HG03469 (cell line): Measurements from ENCODE around the gene NELFCD.
"Not testable (repeated sequence)": the region's sequence is repeated elsewhere in the genome, so short reads cannot be mapped to it uniquely, and the experiment has no call there.

Experiments used
- ATAC-seq: cut with Tn5 transposase; IDR thresholded peaks from one replicate; pipeline ENCODE4 v1.9.1; 2021; ENCODE audit warnings: mild to moderate bottlenecking, moderate library complexity, moderate number of reproducible peaks; ENCODE audit not compliant: unreplicated experiment

The NELFCD gene

GRCh38 chr20:59007665-59008511 lies 26.8 kb downstream of the NELFCD start:
- no peak for ATAC-seq

- no peak for ATAC-seq
Measured at GRCh38 chr20:59008715-59009336, 27.8 kb downstream of the NELFCD start.

GRCh38 chr20:59010321-59010994 lies 29.4 kb downstream of the NELFCD start:
- ATAC-seq, result no peak

GRCh38 chr20:59010995-59011873 lies 30.2 kb downstream of the NELFCD start:
- ATAC-seq, result no peak

- ATAC-seq, result not testable (repeated sequence)
Measured at GRCh38 chr20:59011874-59012157, 30.8 kb downstream of the NELFCD start.

GRCh38 chr20:59013031-59013951 lies 32.2 kb downstream of the NELFCD start:
- ATAC-seq, result no peak

GRCh38 chr20:59013959-59014608 lies 33.0 kb downstream of the NELFCD start:
- ATAC-seq, result no peak

GRCh38 chr20:59014680-59015389 lies 33.8 kb downstream of the NELFCD start:
- no peak for ATAC-seq

- no peak for ATAC-seq
Measured at GRCh38 chr20:59015411-59015810, 34.4 kb downstream of the NELFCD start.

- no peak for ATAC-seq
Measured at GRCh38 chr20:59015812-59016711, 35.0 kb downstream of the NELFCD start.

GRCh38 chr20:59016795-59017492 lies 35.9 kb downstream of the NELFCD start:
- ATAC-seq, result no peak

- no peak for ATAC-seq
Measured at GRCh38 chr20:59017493-59018231, 36.6 kb downstream of the NELFCD start.

GRCh38 chr20:59018817-59019216 lies 37.8 kb downstream of the NELFCD start:
- ATAC-seq, result no peak

- no peak for ATAC-seq
Measured at GRCh38 chr20:59019217-59019616, 38.2 kb downstream of the NELFCD start, which contains the start of gene TUBB1. TUBB1 (plus strand) TSS chr20:59019429; CDS start chr20:59019523, 94 bp downstream.

- ATAC-seq, result no peak
Measured at GRCh38 chr20:59020938-59021551, 40.0 kb downstream of the NELFCD start.

- no peak for ATAC-seq
Measured at GRCh38 chr20:59022754-59023153, 41.7 kb downstream of the NELFCD start.
